GM12878 (cell line): ENCODE measurements around the gene MICAL3. TPM values are rescaled to one million over a fixed set of nuclear protein-coding genes. Genes with fewer than 3 reads are reported as not detected.

Experiments used
- ATAC-seq: fragments of 200-7000 bp; cut with Tn5 transposase; 3 replicates; pipeline ENCODE4 v1.9.1; 2020; ENCODE audit warnings: mild to moderate bottlenecking, moderate library complexity
- BruUV-seq: library from RNA; stranded (reverse); fragments of 400-500 nt; replicated peaks from 2 replicates; lab custom pipeline; 2021; lab: Mats Ljungman, UMichigan
- CTCF ChIA-PET: fragments of 300-600 bp; sonication (Branson Sonifier 250); formaldehyde crosslinking; extraction: SDS; loops from one replicate; lab custom pipeline; 2021; ENCODE audit warnings: inconsistent platforms; lab: Yijun Ruan, JAX
- POLR2A ChIA-PET: fragments of 350-600 bp; formaldehyde crosslinking; extraction: SDS; loops from one replicate; lab custom pipeline; 2021; ENCODE audit warnings: inconsistent platforms; lab: Charles Lee
- RAD21 ChIA-PET: fragments of 300-600 bp; sonication (Branson Sonifier 250); formaldehyde crosslinking; loops from one replicate; lab custom pipeline; 2023; ENCODE audit warnings: antibody characterized with exemption; ENCODE audit not compliant: unreplicated experiment; lab: Charles Lee
- SMC1A ChIA-PET: fragments of 300-600 bp; sonication (Branson Sonifier 250); formaldehyde crosslinking; loops from one replicate; lab custom pipeline; 2023; ENCODE audit not compliant: unreplicated experiment, uncharacterized antibody; lab: Charles Lee
- DNase-seq: peaks from one replicate; pipeline ENCODE4 v3.0.0-alpha.2; 2011; ENCODE audit warnings: low read depth, low spot score
- FAIRE-seq: peaks from 3 replicates; lab custom pipeline; 2011; peaks lifted over from hg19 to GRCh38; lab: Jason Lieb, UNC
- H2AFZ ChIP-seq: 2 replicates; pipeline ENCODE4 v1.6.0; 2011; ENCODE audit warnings: low read depth, low read length, control low read depth; ENCODE audit not compliant: control insufficient read depth
- H3K27ac ChIP-seq: 2 replicates; pipeline ENCODE4 v1.5.1; 2011; ENCODE audit warnings: control low read depth; ENCODE audit not compliant: control insufficient read depth, insufficient read depth
- H3K27me3 ChIP-seq, 2 experiments: replicated peaks in 1 of 2; 2 replicates each; pipeline versions ENCODE4 v1.6.0 to v1.6.1; 2011; ENCODE audit warnings: low read length in 1 of 2; ENCODE audit not compliant: control insufficient read depth in 2 of 2, insufficient read depth in 2 of 2
- H3K36me3 ChIP-seq, 2 experiments: 2 replicates each; pipeline ENCODE4 v1.5.1; 2011; ENCODE audit warnings: low read length in 1 of 2; ENCODE audit not compliant: control insufficient read depth in 2 of 2, insufficient read depth in 2 of 2
- H3K4me1 ChIP-seq: 2 replicates; pipeline ENCODE4 v1.6.1; 2011; ENCODE audit warnings: mild to moderate bottlenecking, low read length, moderate library complexity, mixed read lengths; ENCODE audit not compliant: control insufficient read depth, insufficient read depth
- H3K4me2 ChIP-seq: 2 replicates; pipeline ENCODE4 v1.6.0; 2011; ENCODE audit warnings: control low read depth; ENCODE audit not compliant: control insufficient read depth, insufficient read depth
- H3K4me3 ChIP-seq: fragments of 200-600 bp; sonication (generic); 2 replicates; pipeline ENCODE4 v1.5.1; 2016
- H3K79me2 ChIP-seq: 2 replicates; pipeline ENCODE4 v1.6.0; 2011; ENCODE audit warnings: low read length; ENCODE audit not compliant: control insufficient read depth, insufficient read depth
- H3K9ac ChIP-seq: 2 replicates; pipeline ENCODE4 v1.8.0; 2011; ENCODE audit warnings: low read length, control low read depth, mixed read lengths; ENCODE audit not compliant: control insufficient read depth, insufficient read depth
- H3K9me3 ChIP-seq: replicated peaks from 3 replicates; pipeline ENCODE4 v1.5.1; 2011; ENCODE audit warnings: mild to moderate bottlenecking, low read length; ENCODE audit not compliant: control insufficient read depth, insufficient read depth
- H4K20me1 ChIP-seq: 2 replicates; pipeline ENCODE4 v1.6.0; 2011; ENCODE audit not compliant: control insufficient read depth, insufficient read depth
- BHLHE40 ChIP-seq, 2 experiments: fragments of 450-650 bp in 1 of 2; IDR thresholded peaks; 2 replicates each; pipeline ENCODE4 v1.6.1; 2011 to 2017; ENCODE audit warnings: low read depth in 2 of 2, borderline replicate concordance in 1 of 2, improper control_type of control experiment in 1 of 2, low read length in 1 of 2, mild to moderate bottlenecking in 1 of 2
- CHD2 ChIP-seq: IDR thresholded peaks from 2 replicates; pipeline ENCODE4 v1.6.1; 2011; ENCODE audit warnings: low read depth, low read length, improper control_type of control experiment, borderline replicate concordance
- CREB1 ChIP-seq: IDR thresholded peaks from 2 replicates; pipeline ENCODE4 v1.6.1; 2012; ENCODE audit warnings: low read depth, mild to moderate bottlenecking, inconsistent platforms
- DPF2 ChIP-seq: fragments of 450-650 bp; IDR thresholded peaks from 2 replicates; pipeline ENCODE4 v1.6.1; 2017; ENCODE audit warnings: mild to moderate bottlenecking
- EGR1 ChIP-seq, 2 experiments: IDR thresholded peaks; 1 replicate in 1 of 2; 2 replicates in 1 of 2; pipeline ENCODE4 v1.6.1; 2011 to 2012; ENCODE audit warnings: low read depth in 2 of 2, low read length in 2 of 2, borderline replicate concordance in 1 of 2, mild to moderate bottlenecking in 1 of 2, moderate library complexity in 1 of 2
- HDAC2 ChIP-seq: fragments of 200-600 bp; sonication (generic); IDR thresholded peaks from 2 replicates; pipeline ENCODE4 v1.6.1; 2017
- KDM1A ChIP-seq: fragments of 200-600 bp; sonication (generic); IDR thresholded peaks from 2 replicates; pipeline ENCODE4 v1.6.1; 2016; ENCODE audit warnings: borderline replicate concordance
- NBN ChIP-seq: fragments of 450-650 bp; IDR thresholded peaks from 2 replicates; pipeline ENCODE4 v1.6.1; 2016
- NFXL1 ChIP-seq: fragments of 450-650 bp; IDR thresholded peaks from 2 replicates; pipeline ENCODE4 v1.6.1; 2017; ENCODE audit warnings: antibody characterized with exemption, mild to moderate bottlenecking, borderline replicate concordance
- POLR2AphosphoS5 ChIP-seq: IDR thresholded peaks from 2 replicates; pipeline ENCODE4 v1.6.1; 2011; ENCODE audit warnings: mild to moderate bottlenecking, low read length, inconsistent platforms
- RAD21 ChIP-seq: IDR thresholded peaks from 2 replicates; pipeline ENCODE4 v1.6.1; 2011; ENCODE audit warnings: mild to moderate bottlenecking, low read depth, low read length, moderate library complexity; ENCODE audit not compliant: insufficient read depth
- RFX5 ChIP-seq: IDR thresholded peaks from 2 replicates; pipeline ENCODE4 v1.6.1; 2011; ENCODE audit warnings: low read depth, low read length, improper control_type of control experiment
- RUNX3 ChIP-seq: IDR thresholded peaks from 2 replicates; pipeline ENCODE4 v1.6.1; 2012; ENCODE audit warnings: low read length, inconsistent platforms
- TCF3 ChIP-seq: IDR thresholded peaks from 2 replicates; pipeline ENCODE4 v1.6.1; 2012; ENCODE audit warnings: low read depth, mild to moderate bottlenecking, low read length, borderline replicate concordance; ENCODE audit not compliant: insufficient read depth
- ZNF24 ChIP-seq: fragments of 450-650 bp; IDR thresholded peaks from 2 replicates; pipeline ENCODE4 v1.6.1; 2017; ENCODE audit warnings: antibody characterized with exemption, mild to moderate bottlenecking
- WGBS: methylation state at CpG from one replicate; pipeline ENCODE4 v1.1.6; 2016; ENCODE audit warnings: low lambda C conversion rate; ENCODE audit not compliant: insufficient replicate concordance, insufficient coverage; ENCODE audit errors: missing lambda C conversion rate; 5-methylcytosine and 5-hydroxymethylcytosine counted together
- in situ Hi-C: fragments of 300-500 bp; cut with MboI; formaldehyde crosslinking; loops from 9 replicates; pipeline ENCODE4 v1.14.3; 2018; ENCODE audit warnings: mixed read lengths
- intact Hi-C: fragments of 100-400 bp; cut with micrococcal nuclease; formaldehyde crosslinking; loops from one replicate; pipeline ENCODE4 v1.14.2; 2022; ENCODE audit not compliant: unreplicated experiment
- polyA plus RNA-seq, 11 experiments: library from polyadenylated mRNA; depleted of rRNA in 4 of 11; unstranded in 6 of 11; stranded (reverse) in 5 of 11; fragments of >200 nt; fragmentation: Nextera tagmentation in 4 of 11; fragmentation: Illumina TruSeq in 1 of 11; extraction: Ambion mirVana in 4 of 11; extraction: Trizol in 1 of 11; gene quantifications; 1 replicate in 1 of 11; 2 replicates in 10 of 11; pipeline versions ENCODE4 v1.2.1 to v1.2.3, GENCODE V29; 2011 to 2016; ENCODE audit warnings: inconsistent platforms in 2 of 11, missing spikeins in 2 of 11, low read depth in 1 of 11
- total RNA-seq, 4 experiments: library from RNA; depleted of rRNA in 3 of 4; stranded (reverse); fragments of >200 nt in 3 of 4; fragmentation: Illumina TruSeq in 1 of 4; extraction: Trizol in 1 of 4; gene quantifications; 2 replicates each; pipeline versions ENCODE4 v1.2.1 to v1.2.3, GENCODE V29; 2013 to 2021
- TF ChIP-seq, protein P1 (sequence below): fragments of 450-650 bp; conservative IDR thresholded peaks from 2 replicates; pipeline ENCODE4 v1.6.1; 2017; ENCODE audit warnings: mild to moderate bottlenecking, moderate library complexity
- TF ChIP-seq, protein P2 (sequence below): fragments of 450-650 bp; IDR thresholded peaks from 2 replicates; pipeline ENCODE4 v1.6.1; 2016; ENCODE audit warnings: mild to moderate bottlenecking
- TF ChIP-seq, protein P3 (sequence below): IDR thresholded peaks from 2 replicates; pipeline ENCODE4 v1.6.1; 2012; ENCODE audit warnings: low read depth, low read length, improper control_type of control experiment
- TF ChIP-seq, protein P4 (sequence below): fragments of 450-650 bp; IDR thresholded peaks from 2 replicates; pipeline ENCODE4 v1.6.1; 2016; ENCODE audit warnings: mild to moderate bottlenecking

MICAL3 gene
- total and polyA plus RNA-seq, 10 of the 15 experiments (the other 5 are each of a cell fraction or from before 2014, with no cell fraction given) = 2.6 to 92.2 (median 24.0) TPM

DNA sequence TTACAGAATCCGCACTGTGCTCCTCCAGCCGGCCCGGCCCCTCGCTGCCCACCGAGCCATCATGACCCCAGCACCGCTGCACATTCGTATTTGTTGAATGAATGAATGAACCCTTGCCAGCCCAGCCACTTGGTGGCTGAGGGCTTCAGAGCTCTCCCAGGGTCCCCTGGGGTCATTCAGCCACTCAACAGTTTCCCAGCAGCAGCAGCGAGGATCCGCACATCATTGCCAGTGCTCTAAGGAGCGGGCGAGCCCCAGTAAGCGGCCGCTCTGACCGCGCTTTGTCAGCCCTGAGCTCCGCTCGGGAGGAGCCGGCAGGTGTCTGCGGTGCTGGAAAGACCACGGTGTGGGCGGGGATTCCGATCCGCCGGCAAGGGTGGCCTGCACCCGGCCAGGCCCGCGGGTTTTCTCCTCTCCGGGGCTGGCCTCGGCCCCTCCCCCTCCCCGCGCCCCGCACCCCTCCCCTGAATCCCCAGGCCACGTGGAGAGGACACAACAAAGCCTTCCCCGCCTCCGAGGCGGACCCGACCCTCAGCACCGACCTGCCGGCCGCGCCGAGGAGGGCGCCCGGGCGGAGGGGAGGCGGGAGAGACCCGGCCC is 250.7 kb downstream of the MICAL3 start:
- H2AFZ ChIP-seq = no peak overlapping the region
- H3K9me3 ChIP-seq = no peaks in the 10 kb centered on the region
- DNase-seq = no peak
- H3K27ac ChIP-seq = peak overlapping the region; percentile 69
- in situ Hi-C loops = no loop called here
- CTCF ChIA-PET = interaction anchor here (0.9 to 5.1 kb wide), 9 partner anchors 11 to 302 kb away, joined by 3 to 47 read pairs (median 7); no protein-coding TSS in a partner anchor
- peaks cover 0 to 6% of the 10 kb centered on the region in 2 experiments; a peak in 2 of 4 replicates for H3K36me3 ChIP-seq
- peak overlapping the region; percentile 84 for H3K9ac ChIP-seq
- peaks cover 46% of the 10 kb centered on the region for H3K4me1 ChIP-seq
- H3K79me2 ChIP-seq = peaks cover 65% of the 10 kb centered on the region
- POLR2A ChIA-PET = interaction anchor here (0.6 to 3.6 kb wide), 3 partner anchors 22 to 109 kb away, joined by 3 to 32 read pairs (median 6); no protein-coding TSS in a partner anchor
- ATAC-seq = peak; percentile 49
- H3K4me2 ChIP-seq = peak overlapping the region; percentile 70
- RAD21 ChIA-PET = interaction anchor here (0.6 to 6.1 kb wide), 10 partner anchors 7 to 1923 kb away, joined by 3 to 29 read pairs (median 8); no protein-coding TSS in a partner anchor
- no peaks in the 10 kb centered on the region for H3K27me3 ChIP-seq
- no TSS peak for BruUV-seq
- intact Hi-C loops = loop anchor here (10.0 kb wide), 1 partner anchor 221 kb away; no protein-coding TSS in a partner anchor
- SMC1A ChIA-PET = interaction anchor here (1.1 to 2.6 kb wide), 4 partner anchors 8 to 26 kb away, joined by 3 to 10 read pairs (median 4); no protein-coding TSS in a partner anchor
- H3K4me3 ChIP-seq = peak overlapping the region; percentile 83
- H4K20me1 ChIP-seq = peaks cover 12% of the 10 kb centered on the region; the same call in 1 of the 2 replicates
- WGBS = 2% methylated on average over 31 of the region's 47 CpGs
- no peak for FAIRE-seq
- TF ChIP-seq, protein P1, sequence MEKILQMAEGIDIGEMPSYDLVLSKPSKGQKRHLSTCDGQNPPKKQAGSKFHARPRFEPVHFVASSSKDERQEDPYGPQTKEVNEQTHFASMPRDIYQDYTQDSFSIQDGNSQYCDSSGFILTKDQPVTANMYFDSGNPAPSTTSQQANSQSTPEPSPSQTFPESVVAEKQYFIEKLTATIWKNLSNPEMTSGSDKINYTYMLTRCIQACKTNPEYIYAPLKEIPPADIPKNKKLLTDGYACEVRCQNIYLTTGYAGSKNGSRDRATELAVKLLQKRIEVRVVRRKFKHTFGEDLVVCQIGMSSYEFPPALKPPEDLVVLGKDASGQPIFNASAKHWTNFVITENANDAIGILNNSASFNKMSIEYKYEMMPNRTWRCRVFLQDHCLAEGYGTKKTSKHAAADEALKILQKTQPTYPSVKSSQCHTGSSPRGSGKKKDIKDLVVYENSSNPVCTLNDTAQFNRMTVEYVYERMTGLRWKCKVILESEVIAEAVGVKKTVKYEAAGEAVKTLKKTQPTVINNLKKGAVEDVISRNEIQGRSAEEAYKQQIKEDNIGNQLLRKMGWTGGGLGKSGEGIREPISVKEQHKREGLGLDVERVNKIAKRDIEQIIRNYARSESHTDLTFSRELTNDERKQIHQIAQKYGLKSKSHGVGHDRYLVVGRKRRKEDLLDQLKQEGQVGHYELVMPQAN = peak; percentile 16; the same call in 1 of the 2 replicates
- TF ChIP-seq RAD21 = no peak
- TF ChIP-seq ZNF24 = peak; percentile 85
- TF ChIP-seq, protein P2, sequence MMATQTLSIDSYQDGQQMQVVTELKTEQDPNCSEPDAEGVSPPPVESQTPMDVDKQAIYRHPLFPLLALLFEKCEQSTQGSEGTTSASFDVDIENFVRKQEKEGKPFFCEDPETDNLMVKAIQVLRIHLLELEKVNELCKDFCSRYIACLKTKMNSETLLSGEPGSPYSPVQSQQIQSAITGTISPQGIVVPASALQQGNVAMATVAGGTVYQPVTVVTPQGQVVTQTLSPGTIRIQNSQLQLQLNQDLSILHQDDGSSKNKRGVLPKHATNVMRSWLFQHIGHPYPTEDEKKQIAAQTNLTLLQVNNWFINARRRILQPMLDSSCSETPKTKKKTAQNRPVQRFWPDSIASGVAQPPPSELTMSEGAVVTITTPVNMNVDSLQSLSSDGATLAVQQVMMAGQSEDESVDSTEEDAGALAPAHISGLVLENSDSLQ = 0 out of 2 replicates have a peak, but pooled peaks have one; percentile 10
- TF ChIP-seq TCF3 = 0 out of 2 replicates have a peak, but pooled peaks have one; percentile 34
- TF ChIP-seq, protein P3, sequence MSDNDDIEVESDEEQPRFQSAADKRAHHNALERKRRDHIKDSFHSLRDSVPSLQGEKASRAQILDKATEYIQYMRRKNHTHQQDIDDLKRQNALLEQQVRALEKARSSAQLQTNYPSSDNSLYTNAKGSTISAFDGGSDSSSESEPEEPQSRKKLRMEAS = 0 out of 2 replicates have a peak, but pooled peaks have one; percentile 45
- no peak for TF ChIP-seq DPF2
- TF ChIP-seq HDAC2 = no peak
- no peak for TF ChIP-seq POLR2AphosphoS5
- TF ChIP-seq CREB1 = 0 out of 2 replicates have a peak, but pooled peaks have one; percentile 27
- peak; percentile 65 to 77; a peak in 3 of 4 replicates for TF ChIP-seq BHLHE40 (IDR thresholded peaks at IDR 0.05; ENCODE audit: borderline replicate concordance in 1 of 2, low read depth in 2 of 2, low read length in 1 of 2)
- 0 out of 2 replicates have a peak, but pooled peaks have one; percentile 37 for TF ChIP-seq NBN
- TF ChIP-seq RUNX3 = peak; percentile 66
- TF ChIP-seq, protein P4, sequence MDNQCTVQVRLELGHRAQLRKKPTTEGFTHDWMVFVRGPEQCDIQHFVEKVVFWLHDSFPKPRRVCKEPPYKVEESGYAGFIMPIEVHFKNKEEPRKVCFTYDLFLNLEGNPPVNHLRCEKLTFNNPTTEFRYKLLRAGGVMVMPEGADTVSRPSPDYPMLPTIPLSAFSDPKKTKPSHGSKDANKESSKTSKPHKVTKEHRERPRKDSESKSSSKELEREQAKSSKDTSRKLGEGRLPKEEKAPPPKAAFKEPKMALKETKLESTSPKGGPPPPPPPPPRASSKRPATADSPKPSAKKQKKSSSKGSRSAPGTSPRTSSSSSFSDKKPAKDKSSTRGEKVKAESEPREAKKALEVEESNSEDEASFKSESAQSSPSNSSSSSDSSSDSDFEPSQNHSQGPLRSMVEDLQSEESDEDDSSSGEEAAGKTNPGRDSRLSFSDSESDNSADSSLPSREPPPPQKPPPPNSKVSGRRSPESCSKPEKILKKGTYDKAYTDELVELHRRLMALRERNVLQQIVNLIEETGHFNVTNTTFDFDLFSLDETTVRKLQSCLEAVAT = 0 out of 2 replicates have a peak, but pooled peaks have one; percentile 32
- TF ChIP-seq RFX5 = no peak
- no peak for TF ChIP-seq NFXL1
- TF ChIP-seq KDM1A = no peak
- peak in 1 of 2 experiments; percentile 60; a peak in 1 of 3 replicates for TF ChIP-seq EGR1 (IDR thresholded peaks at IDR 0.05; ENCODE audit: borderline replicate concordance in 1 of 2, low read depth in 2 of 2, low read length in 2 of 2)
- no peak for TF ChIP-seq CHD2
